Measurements from ENCODE around the gene MYLK4. TPM values are rescaled to one million over a fixed set of nuclear protein-coding genes. Genes with fewer than 3 reads are reported as not detected.

MYLK4 gene
- total and polyA plus RNA-seq, 2 of the 13 experiments (the other 11 are each of a cell fraction or from before 2014, with no cell fraction given), result 0.26 to 0.29 TPM

DNA sequence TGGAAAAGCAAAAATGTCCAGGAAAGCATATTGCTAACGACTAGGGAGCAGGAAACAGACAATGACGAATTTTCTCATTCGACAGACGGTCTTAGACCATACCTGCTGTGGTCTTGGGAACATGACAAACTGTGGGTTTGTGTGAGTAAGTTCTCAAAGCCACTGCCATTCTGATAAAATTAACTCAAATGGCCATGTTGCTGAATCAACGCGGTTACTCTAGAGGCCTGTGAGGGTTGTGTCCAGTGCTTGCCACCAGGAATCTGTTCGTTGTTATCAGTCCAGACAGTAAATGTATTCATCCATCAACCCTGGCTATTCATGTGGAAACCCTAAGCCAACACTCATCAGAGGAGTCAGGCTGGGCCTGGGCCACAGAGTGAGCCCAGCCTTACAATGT is 124.3 kb downstream of the MYLK4 start (continued):
- TF ChIP-seq, protein P1, sequence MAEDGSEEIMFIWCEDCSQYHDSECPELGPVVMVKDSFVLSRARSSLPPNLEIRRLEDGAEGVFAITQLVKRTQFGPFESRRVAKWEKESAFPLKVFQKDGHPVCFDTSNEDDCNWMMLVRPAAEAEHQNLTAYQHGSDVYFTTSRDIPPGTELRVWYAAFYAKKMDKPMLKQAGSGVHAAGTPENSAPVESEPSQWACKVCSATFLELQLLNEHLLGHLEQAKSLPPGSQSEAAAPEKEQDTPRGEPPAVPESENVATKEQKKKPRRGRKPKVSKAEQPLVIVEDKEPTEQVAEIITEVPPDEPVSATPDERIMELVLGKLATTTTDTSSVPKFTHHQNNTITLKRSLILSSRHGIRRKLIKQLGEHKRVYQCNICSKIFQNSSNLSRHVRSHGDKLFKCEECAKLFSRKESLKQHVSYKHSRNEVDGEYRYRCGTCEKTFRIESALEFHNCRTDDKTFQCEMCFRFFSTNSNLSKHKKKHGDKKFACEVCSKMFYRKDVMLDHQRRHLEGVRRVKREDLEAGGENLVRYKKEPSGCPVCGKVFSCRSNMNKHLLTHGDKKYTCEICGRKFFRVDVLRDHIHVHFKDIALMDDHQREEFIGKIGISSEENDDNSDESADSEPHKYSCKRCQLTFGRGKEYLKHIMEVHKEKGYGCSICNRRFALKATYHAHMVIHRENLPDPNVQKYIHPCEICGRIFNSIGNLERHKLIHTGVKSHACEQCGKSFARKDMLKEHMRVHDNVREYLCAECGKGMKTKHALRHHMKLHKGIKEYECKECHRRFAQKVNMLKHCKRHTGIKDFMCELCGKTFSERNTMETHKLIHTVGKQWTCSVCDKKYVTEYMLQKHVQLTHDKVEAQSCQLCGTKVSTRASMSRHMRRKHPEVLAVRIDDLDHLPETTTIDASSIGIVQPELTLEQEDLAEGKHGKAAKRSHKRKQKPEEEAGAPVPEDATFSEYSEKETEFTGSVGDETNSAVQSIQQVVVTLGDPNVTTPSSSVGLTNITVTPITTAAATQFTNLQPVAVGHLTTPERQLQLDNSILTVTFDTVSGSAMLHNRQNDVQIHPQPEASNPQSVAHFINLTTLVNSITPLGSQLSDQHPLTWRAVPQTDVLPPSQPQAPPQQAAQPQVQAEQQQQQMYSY (CRISPR knock-in tag; IDR thresholded peaks at IDR 0.05), result no peak
- TF ChIP-seq ARNT2 (CRISPR knock-in tag; IDR thresholded peaks at IDR 0.05; ENCODE audit: low read depth) (no peak), REL (CRISPR knock-in tag; conservative IDR thresholded peaks at IDR 0.05) (no peak), ZNF343 (CRISPR knock-in tag; IDR thresholded peaks at IDR 0.05) (no peak)

DNA sequence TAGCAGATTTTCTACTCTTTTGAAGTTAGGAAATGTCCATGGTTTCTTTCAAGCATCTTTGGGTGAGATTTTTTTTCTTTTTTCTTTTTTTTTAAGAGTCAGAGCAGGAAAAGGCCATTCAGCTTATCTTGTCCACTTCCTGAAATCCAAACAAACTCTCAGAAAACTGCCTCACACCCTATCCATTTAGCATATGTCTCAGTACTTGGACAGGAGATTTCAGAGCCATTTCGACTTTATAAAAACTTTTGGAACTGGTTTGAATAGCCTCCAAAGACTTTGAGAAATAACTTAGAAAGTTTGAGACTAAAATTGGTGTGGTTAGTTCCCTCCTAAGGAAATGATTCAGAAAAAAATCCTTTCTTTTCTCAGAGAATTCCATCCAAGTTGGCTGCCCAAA is 125.1 kb downstream of the MYLK4 start:
- Histone ChIP-seq H3K4me1 (ENCODE audit: insufficient read depth, low read length) (peaks cover 5% of the 10 kb centered on the region; the same call in 1 of the 2 replicates), H3K4me3 (replicated peaks in 1 of 3; ENCODE audit: insufficient read depth in 1 of 3, low read depth in 2 of 3, low read length in 3 of 3) (no peak overlapping the region), H3K9me3 (ENCODE audit: low read length) (no peaks in the 10 kb centered on the region), H2AFZ (ENCODE audit: low read length) (no peak overlapping the region), H3K27ac (ENCODE audit: extremely low read length, insufficient read depth, low read length) (no peak overlapping the region), H3K79me2 (ENCODE audit: insufficient read depth, low read length) (no peaks in the 10 kb centered on the region), H3K27me3 (ENCODE audit: control insufficient read depth in 1 of 2, insufficient read depth in 2 of 2, low read length in 2 of 2) (peaks cover 0 to 47% of the 10 kb centered on the region in 2 experiments), H3K9ac (ENCODE audit: insufficient read depth, low read depth, low read length) (no peak overlapping the region), H3K36me3 (replicated peaks in 1 of 2; ENCODE audit: control insufficient read depth in 1 of 2, insufficient read depth in 2 of 2, low read length in 2 of 2) (no peaks in the 10 kb centered on the region), H4K20me1 (ENCODE audit: insufficient read depth, low read length) (no peaks in the 10 kb centered on the region), H3K4me2 (ENCODE audit: low read depth, low read length) (no peak overlapping the region)
- no peak for DNase-seq (ENCODE audit: low spot score)
- intact Hi-C loops (cut with micrococcal nuclease; ENCODE audit: unreplicated experiment), result no loop called here
- no TSS peak for BruUV-seq (replicated peaks)
- POLR2A ChIA-PET, result no interaction called here
- WGBS (ENCODE audit: low lambda C conversion rate), result 0% methylated on average over 1 of the region's 1 CpG
- ATAC-seq, result no peak
- in situ Hi-C loops (cut with HindIII; ENCODE audit: extremely low pct_ligation_motif_present, low pct_unique_long_range_greater_than_20kb), result no loop called here
- FAIRE-seq, result no peak
- no peak for TF ChIP-seq ZNF563 (CRISPR knock-in tag; IDR thresholded peaks at IDR 0.05)
- TF ChIP-seq MXI1 (IDR thresholded peaks at IDR 0.05; ENCODE audit: borderline replicate concordance, low read depth, low read length), result no peak
- no peak for TF ChIP-seq RBAK (CRISPR knock-in tag; IDR thresholded peaks at IDR 0.05)
- TF ChIP-seq, protein P2, sequence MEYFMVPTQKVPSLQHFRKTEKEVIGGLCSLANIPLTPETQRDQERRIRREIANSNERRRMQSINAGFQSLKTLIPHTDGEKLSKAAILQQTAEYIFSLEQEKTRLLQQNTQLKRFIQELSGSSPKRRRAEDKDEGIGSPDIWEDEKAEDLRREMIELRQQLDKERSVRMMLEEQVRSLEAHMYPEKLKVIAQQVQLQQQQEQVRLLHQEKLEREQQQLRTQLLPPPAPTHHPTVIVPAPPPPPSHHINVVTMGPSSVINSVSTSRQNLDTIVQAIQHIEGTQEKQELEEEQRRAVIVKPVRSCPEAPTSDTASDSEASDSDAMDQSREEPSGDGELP (IDR thresholded peaks at IDR 0.05; ENCODE audit: borderline replicate concordance, low read depth), result no peak
- no peak for TF ChIP-seq PITX1 (CRISPR knock-in tag; IDR thresholded peaks at IDR 0.05)
- TF ChIP-seq ARNTL (CRISPR knock-in tag; IDR thresholded peaks at IDR 0.05), result no peak
- TF ChIP-seq ELF3 (CRISPR knock-in tag; IDR thresholded peaks at IDR 0.05), result no peak
- no peak for TF ChIP-seq ZFP41 (CRISPR knock-in tag; IDR thresholded peaks at IDR 0.05; ENCODE audit: borderline replicate concordance)
- no peak for TF ChIP-seq DNMT3B (CRISPR knock-in tag; conservative IDR thresholded peaks at IDR 0.05)
- TF ChIP-seq, protein P3, sequence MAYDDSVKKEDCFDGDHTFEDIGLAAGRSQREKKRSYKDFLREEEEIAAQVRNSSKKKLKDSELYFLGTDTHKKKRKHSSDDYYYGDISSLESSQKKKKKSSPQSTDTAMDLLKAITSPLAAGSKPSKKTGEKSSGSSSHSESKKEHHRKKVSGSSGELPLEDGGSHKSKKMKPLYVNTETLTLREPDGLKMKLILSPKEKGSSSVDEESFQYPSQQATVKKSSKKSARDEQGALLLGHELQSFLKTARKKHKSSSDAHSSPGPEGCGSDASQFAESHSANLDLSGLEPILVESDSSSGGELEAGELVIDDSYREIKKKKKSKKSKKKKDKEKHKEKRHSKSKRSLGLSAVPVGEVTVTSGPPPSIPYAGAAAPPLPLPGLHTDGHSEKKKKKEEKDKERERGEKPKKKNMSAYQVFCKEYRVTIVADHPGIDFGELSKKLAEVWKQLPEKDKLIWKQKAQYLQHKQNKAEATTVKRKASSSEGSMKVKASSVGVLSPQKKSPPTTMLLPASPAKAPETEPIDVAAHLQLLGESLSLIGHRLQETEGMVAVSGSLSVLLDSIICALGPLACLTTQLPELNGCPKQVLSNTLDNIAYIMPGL (CRISPR knock-in tag; IDR thresholded peaks at IDR 0.05; ENCODE audit: borderline replicate concordance in 1 of 2, low read depth in 1 of 2), result no peak
- no peak for TF ChIP-seq ZNF251 (CRISPR knock-in tag; IDR thresholded peaks at IDR 0.05)
- TF ChIP-seq, protein P4, sequence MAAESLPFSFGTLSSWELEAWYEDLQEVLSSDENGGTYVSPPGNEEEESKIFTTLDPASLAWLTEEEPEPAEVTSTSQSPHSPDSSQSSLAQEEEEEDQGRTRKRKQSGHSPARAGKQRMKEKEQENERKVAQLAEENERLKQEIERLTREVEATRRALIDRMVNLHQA (CRISPR knock-in tag; IDR thresholded peaks at IDR 0.05), result no peak
- CTCF ChIA-PET (ENCODE audit: low intra/inter-chr PET ratio, low total read pairs), result no interaction called here

Measured in HepG2 (cell line).